Suppressor macrophage treated with lipopolysaccharide for 4 hours (primary cell): Measurements from ENCODE around the gene DECR2.
"Not testable (repeated sequence)": the region's sequence is repeated elsewhere in the genome, so short reads cannot be mapped to it uniquely, and the experiment has no call there.

Experiments
- DNase-seq: peaks from one replicate; pipeline ENCODE4 v3.0.0-alpha.2; 2020

DECR2 gene

DNA sequence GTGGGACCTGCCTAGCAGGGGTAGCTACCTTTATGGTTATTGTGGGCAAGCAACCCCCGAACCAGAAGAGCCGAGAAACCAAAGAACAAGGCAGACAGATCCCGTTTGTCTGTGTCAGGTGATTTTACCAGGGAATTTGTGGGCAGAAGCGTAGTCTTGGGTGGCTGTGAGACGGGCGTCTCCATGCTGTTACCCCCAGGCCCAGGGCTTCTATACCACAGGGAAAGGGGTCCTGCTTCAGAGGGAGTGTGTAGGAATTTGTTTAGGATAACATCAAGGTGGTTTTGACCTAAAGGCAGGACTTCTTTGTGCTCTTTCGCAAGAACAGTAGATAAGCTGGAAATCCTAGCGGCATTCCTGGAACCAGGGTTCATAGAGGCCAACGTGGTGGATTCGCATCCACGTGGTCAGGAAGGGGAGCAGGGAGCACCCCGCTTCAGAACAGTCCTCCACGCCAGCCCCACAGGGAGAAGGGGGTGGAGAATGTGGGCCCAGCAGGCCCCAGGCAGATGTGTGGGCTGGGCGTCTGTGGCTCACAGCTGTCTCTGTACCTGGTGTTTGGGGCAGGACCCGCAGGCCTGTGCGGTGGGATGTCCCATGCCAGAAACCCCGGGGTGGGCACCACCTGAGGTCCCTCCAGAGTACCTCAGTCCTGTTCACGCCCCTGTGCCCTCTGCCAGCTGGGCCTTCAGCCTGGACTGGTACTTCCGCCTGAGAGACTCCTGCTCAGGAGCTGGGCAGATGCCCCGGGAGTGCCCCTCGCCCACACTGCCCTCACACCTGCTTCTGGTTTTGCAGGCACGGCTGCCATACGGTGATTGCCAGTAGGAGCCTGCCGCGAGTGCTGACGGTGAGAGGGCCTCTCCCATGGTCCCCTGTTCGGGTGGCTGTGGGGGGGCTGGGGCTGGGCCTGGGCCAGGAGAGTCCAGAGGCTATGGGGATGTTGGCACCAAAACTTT, 4.1 kb downstream of the DECR2 start:
- DNase-seq, result no peak

DNA sequence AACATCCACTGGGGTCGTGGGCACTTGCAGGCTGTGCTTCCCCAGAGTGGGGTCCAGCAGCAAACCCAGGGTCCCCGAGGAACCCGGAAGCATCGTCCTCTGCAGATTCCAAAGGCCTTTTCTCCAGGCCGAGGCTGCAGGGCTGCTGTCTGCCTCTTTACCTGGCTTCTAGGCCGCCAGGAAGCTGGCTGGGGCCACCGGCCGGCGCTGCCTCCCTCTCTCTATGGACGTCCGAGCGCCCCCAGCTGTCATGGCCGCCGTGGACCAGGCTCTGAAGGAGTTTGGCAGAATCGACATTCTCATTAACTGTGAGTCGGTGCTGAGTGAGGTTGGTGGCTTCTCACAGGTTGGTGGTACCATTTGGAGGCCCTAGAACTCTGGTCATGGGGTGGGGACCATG, 5.6 kb downstream of the DECR2 start:
- no peak for DNase-seq

DNA sequence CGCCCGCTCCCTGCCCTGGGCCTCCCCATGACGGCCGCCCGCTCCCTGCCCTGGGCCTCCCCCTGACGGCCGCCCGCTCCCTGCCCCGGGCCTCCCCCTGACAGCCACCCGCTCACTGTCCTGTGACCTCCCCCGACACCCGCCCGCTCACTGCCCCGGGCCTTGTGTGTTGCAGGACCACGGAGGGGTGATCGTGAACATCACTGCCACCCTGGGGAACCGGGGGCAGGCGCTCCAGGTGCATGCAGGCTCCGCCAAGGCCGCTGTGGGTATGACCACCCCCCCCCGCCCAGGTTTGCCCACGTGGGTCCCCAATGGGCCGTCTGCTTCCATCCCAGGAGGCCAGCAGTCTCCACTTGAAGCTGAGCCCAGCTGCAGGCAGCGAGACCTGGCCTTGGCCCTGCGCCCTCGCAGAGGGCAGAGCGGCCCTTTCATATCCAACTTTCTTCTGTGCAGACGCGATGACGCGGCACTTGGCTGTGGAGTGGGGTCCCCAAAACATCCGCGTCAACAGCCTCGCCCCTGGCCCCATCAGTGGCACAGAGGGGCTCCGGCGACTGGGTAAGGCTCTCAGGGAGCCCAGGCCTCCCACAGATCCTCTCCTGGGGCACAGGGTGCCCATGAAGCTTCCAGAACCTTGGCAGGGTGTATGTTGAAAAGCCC, 9.0 kb downstream of the DECR2 start:
- DNase-seq, result no peak

DNA sequence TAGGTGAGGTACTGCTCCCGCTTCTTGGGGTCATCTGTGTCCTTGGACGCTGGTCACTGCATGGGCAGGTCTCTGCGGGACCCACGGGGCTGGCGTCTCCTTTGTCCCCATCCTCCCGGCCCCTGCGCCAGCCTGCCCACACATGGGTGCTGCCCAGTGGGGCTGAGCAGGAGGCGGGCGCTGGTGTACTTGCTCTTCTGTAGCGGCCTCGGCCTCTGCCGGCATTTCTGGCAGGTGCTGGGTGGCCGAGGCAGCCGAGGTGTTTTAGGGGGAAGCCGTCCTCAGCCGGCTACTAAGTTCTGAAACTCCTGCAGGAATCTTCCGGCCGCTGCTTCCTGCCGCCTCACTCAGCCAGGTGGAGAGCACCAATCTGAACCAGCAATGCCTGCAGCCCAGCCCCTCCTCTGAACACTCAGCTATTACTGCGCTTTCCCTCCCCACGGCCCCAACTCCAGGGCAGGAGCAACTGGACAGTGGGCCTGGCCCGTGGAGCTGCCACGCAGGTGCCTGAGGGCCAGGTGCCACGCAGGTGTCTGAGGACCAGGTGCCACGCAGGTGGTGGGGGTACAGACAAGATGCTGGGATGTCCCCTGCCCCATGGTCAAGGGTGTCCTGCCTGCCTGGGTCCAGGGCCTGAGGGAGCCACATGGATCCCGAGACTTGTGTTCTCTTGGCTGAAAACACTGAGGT, 10.0 kb downstream of the DECR2 start:
- DNase-seq, result no peak

DNA sequence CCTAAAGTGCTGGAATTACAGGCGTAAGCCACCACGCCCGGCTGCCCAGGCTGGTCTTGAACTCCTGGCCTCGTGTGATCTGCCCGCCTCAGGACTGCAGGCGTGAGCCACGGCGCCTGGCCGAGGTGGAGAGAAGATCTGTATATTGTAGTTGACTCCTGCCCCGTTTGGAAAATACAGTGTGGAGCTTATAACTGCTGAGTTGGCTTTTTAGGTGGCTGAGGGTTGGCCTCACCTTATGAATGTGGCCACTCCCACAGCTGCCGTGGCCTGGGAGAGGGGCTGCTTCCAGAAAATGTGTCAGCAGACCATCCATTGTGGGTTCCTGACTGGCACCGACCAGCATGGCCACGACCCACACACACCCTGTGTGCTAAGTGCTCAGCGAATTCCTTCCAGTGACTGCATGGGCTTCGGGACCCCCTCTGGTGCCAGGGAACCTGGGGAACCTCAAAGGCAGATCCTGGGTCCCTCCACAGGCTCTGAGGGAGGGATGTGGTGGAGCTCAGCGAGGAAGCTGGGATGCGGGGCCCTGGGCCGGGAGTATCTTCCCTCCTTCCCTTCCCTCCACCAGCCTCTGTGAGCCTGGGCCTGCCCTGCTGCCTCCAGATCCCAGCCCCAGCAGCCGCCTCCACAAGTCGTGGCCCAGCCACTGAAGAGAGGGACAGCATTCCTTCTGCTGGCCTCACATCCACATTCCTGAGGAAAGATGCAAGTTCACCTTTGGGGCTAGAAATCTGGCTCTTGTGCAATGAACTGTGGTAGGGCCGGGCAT, 12.9 kb downstream of the DECR2 start:
- no peak for DNase-seq

DNA sequence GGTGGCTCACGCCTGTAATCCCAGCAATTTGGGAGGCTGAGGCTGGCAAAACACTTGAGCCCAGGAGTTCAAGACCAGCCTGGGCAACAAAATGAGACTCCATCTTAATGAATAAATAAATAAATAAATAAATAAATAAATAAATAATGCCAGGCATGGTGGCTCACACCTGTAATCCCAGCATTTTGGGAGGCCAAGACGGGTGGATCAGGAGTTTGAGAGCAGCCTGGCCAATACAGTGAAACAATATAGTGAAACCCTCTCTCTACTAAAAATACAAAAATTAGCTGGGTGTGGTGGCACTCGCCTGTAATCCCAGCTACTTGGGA, 13.4 kb downstream of the DECR2 start:
- not testable (repeated sequence) for DNase-seq

DNA sequence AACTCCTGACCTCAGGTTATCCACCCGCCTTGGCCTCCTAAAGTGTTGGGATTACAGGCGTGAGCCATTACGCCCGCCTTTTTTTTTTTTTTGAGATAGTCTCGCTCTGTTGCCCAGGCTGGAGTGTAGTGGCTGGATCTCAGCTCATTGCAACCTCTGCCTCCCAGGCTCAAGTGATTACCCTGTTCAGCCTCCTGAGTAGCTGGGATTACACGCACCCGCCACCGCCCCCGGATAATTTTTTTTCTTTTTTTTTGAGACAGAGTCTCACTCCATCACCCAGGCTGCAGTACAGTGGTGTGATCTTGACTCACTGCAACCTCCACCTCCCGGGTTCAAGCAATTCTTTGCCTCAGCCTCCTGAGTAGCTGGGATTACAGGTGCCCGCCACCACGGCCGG, 20.5 kb downstream of the DECR2 start:
- not testable (repeated sequence) for DNase-seq

DNA sequence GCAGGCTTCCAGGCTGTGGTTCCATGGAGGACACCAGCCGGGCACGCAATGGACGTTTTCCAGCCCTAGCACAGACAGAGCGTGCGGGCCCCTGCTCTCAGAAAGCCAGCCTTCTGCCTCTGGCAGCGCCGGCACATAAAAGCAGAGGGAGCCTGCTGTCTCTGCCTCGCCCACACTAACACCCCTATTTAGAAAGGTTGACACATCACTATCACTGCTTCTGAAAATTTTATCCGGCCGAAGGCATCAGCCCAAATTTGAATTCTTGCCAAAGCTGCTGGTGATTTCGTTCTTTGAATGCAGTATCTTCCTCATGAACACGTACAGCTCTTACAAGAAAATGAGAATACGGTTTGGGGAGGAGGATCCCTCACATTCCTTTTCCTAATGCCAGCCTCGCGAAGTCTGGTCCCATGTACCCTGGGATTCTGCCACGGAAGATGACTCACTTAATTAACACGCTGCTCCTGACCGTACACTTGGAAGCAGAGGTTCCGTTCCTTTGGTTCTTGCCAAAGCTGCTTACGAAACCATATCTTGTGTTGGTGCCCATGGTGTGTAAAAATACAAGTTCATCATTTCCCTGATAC, 22.4 kb downstream of the DECR2 start:
- peak; percentile 45 for DNase-seq

DNA sequence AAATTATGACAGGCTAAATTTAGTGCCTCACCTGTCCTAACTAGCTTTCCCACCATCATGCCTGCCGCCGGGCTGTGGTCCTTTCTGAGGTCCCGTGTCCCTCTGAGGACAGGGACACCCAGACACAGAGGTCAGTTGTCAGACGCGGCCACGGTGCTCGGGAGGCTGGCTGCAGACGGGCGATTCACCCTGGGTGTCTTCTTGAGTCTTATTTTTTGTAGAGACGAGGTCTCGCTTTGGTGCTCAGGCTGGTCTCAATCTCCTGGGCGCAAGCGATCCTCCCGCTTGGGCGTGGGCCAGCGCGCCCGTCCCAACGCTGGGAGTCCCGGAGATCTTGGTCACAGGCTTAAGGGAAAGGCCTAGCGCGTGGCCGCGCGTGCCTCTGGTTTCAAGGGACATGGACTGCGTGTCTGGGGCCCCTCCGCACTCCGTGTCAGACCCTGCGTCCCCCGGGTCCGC, 23.0 kb downstream of the DECR2 start:
- DNase-seq, result peak; percentile 12

DNA sequence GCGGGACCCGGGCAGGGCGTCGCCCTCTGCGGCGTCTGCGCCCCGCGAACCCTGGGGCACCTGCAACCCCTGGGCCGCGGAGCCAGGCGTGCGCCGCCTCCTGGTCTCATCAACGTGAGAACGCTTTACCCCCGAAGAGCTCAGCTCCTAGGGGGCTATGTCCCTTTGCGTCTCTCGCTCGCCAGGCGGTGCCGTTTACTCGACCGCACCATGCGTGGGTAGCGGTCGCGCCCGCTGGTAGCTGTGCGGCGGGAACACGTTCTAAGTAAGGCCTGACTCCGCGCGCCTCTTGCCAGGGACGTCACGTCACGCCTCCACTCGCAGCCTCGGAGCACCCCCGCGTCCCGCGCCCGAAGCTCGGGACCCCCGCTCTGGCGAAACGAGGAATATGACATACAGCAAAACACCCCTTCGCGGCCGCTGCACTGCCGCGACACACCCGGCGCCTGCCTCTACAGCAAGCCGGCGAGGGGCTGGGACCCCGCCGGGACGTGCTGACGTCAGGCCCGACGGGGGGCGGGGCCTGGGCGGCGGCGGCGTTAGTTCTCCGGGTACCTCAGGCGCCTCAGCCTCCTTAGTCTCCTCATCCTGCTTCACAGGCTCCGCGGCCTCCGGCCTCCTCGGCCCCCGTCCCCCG, 23.5 kb downstream of the DECR2 start, which contains the start of gene RAB11FIP3:
TSS of gene RAB11FIP3 (plus strand) at position 568 of the 637 bp plus-strand sequence. CDS start 358 bp downstream, outside the sequence.
- DNase-seq, result peak; percentile 77

DNA sequence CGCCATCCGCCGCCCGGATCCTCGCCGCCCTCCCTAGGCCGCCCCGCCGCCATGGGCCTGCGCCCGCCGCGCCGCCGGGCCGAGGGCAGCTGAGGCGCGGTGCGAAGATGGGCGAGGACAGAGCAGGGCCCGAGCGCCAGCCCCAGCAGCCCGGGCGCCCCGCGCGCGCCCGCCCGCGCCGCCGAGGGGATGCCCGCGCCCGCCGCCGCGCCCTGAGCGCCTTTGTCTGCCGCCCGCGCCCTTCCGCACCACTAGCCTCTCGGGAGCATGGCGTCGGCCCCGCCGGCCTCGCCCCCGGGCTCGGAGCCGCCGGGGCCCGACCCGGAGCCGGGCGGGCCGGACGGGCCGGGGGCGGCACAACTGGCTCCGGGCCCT, 24.0 kb downstream of the DECR2 start:
- DNase-seq, result peak; percentile 31

DNA sequence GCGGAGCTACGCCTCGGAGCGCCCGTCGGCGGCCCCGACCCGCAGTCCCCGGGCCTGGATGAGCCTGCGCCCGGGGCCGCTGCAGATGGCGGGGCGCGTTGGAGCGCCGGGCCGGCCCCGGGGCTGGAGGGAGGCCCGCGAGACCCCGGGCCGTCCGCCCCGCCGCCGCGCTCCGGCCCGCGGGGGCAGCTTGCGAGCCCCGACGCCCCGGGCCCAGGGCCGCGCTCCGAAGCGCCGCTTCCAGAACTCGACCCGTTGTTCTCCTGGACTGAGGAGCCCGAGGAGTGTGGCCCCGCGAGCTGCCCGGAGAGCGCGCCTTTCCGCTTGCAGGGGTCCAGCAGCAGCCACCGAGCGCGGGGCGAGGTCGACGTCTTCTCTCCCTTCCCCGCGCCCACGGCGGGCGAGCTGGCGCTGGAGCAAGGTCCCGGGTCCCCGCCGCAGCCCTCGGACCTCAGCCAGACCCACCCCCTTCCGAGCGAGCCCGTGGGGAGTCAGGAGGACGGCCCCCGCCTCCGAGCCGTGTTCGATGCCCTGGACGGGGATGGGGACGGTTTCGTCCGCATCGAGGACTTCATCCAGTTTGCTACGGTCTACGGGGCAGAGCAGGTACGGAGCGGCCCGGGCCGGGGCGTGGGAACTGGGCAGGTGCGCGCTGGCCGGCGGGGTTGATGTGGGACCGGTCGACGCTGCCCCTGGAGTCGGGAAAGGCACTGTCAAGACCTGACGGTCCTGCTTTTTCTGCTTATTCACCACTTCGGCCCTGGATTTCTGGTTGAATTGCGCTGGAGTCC, 24.6 kb downstream of the DECR2 start:
- DNase-seq, result no peak

DNA sequence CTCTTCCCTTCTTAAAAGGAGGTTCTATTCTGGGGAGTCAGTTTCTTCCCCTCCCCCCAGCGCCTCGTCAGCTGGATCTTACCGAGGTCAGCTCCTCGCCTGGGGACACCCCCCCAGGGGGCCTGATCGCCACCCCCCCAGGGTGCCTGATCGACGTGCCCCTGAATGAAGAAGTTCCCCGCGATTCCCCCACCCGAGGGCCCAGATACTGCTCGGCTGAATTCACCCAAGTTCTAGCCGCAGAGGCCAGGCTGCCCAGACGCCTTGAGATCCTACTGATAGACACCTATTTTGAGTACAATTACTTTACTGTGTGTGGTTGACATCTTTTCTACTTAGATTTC, 25.2 kb downstream of the DECR2 start:
- no peak for DNase-seq

DNA sequence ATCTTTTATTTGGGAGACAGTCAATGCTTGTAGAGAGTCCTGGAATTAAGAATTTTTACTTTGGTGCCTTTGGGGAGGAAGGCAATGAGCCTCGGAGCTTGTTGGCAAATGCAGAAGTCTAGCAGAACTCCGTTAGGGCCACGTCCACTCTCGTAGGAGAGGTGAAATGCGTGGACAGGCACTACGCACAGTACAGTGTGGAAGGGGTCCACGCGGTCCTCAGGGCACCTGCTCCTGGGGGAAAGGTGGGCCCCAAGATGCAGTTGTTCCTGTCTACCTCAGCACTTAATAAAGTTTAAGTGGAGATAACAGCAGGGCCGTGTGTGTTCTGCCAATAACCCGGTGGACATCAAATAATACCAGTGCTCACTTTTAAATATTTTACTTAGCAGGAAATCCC, 25.6 kb downstream of the DECR2 start:
- DNase-seq, result no peak

DNA sequence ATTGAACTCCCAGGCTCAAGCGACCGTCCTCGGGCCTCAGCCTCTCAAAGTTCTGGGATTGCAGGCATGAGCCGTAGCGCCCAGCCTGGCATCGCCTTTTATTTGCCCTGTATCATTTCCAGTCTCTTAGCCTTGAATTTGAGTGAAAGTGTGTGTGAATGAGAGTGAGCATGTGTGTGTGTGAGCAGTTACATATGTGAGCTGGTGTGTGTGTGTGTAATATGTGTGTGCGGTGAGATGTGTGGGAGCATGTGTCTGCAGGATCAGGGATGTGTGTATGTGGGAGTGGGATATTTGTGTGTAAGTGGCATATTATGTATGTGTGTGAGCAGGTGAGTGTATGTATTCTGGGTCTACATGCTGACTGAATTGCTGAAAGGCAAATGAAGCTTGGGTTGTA, 29.2 kb downstream of the DECR2 start:
- no peak for DNase-seq

DNA sequence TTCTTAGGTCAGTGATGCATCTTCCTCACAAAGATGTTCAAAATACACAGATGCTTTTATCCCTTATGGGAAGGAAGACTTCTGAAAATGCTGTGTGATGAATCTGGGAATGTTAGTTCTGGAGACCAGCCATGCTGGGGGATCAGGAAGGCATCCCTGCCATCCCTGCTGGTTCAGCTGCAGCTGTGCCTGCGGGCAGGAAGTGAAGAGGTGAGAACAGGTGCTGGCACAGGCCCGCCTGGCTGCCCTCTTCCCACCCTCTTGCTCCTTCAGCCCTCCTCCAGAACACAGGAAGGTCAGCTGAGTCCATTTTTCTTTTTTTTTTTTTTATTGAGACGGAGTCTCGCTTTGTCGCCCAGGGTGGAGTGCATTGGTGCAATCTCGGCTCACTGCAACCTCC, 38.9 kb downstream of the DECR2 start:
- DNase-seq, result no peak

DNA sequence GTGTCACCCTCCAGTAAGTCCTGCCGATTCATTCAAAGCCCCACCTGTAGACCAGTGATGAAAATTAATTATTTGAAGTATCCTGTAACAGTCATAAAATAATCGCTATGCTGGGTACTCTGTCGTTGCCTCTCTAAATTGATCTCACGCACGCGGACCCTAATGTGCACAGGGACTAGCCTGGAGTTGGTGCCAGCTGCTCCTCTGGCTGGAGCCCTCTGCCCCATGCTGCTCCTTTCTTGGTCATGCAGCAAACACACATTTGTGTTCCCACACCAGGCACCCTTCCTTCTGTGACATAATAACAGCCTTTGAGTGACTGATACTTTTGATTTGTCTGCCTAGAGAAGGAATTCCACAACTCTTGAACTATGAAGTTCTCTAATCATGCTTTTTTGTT, 39.8 kb downstream of the DECR2 start:
- no peak for DNase-seq

DNA sequence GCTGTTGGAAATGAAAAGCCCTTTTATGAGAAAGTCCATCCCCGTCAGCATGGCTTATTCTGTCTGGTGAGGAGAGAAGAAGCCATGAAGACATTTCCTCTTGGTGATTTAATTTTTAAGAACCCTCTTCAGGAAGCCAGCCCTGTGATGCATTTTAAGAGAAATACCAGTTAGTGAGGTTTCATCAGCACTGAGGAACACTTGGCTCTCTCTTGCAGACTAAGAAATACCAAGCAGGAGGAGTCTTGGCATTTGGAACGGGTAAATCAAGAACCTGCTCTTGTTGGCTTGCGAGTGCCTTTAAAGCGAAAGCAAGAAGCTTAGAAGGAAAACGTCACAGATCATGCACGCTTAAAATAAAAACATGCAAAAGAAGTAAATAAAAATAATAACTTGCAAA, 41.3 kb downstream of the DECR2 start:
- no peak for DNase-seq

DNA sequence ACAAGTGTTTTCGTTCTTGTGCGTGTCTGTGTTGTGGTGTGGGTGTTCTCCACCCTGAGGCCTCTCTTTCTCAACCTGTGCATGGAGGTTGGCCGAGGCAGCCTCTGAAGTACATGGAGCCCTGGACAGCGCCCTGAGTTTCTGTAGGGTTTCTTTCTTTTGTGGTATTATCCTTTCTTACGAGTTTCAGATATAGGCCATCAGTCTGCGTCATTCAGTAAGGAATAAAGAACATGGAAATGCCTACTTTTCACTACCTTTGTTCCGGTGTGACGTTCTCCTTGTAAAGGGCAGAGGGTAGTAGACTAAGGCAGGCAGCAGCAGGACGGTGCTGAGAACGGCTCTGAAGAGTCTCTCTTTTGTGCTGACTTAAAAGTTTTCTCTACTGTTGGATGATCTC, 42.3 kb downstream of the DECR2 start:
- DNase-seq, result no peak

DNA sequence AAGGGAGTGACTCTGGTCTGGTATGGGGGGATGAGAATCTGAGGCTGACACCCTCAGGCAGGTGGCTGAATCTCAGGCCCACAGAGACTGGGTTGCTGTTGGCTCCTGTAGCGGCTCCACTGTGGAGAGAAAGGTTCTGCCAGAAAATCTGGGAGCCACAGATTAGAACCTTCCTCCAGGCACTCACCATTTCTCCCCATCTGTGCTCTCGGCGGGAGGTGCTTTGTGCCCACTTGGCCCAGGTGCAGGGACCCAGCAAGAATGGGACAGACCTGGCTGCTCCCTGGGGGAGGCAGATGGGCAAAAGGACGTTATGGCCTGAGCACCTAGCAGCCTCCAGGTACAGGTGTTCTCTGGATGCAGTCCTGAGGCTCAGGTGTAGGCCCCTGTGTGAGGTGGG, 43.9 kb downstream of the DECR2 start:
- no peak for DNase-seq

DNA sequence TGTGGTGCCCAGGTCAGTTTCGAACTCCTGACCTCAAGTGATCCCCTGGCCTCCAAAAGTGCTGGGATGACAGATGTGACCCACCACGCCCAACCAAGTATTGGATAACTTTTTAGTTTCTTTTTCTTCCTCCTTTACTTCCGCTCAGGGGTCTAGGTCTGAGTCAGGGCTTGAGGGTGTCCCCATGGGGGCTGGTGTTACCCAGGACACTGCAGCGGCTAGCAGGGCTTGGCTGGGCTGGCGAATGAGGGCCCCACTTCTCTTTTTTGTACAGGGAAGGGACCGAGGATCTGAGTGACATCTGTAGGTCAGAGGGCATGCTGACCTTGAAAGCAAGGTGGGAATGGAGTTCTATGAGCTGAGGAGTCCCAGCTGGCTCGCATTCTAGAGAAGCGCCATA, 48.7 kb downstream of the DECR2 start:
- peak; percentile 47 for DNase-seq
